Globus pallidus (tissue), 1 donor: Measurements from ENCODE around the gene RIOX2.
"Not testable (repeated sequence)": the region's sequence is repeated elsewhere in the genome, so short reads cannot be mapped to it uniquely, and the experiment has no call there.

Experiments
- DNase-seq: peaks from one replicate; pipeline ENCODE4 v3.0.0-alpha.2; 2015; ENCODE audit warnings: low spot score

Gene RIOX2

DNA sequence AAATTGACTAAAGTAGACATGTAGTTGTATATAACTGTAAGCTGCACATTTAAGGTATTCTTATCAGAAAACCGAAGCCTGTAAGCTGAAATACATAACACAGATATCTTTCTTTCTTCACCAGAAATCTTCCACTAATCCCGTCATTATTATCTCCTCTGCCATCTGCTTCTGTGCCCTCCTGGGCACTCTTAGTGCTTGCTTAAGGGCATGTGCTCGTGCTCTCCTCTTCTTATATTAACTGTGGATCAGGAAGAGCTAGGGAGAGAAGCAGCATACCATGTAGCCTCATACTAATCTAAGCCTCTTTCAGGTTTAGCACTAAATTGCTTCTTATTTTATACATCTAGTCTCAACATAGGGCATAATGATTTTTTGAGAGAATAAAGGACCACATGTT lies 60.8 kb downstream of the RIOX2 start:
- no peak for DNase-seq

DNA sequence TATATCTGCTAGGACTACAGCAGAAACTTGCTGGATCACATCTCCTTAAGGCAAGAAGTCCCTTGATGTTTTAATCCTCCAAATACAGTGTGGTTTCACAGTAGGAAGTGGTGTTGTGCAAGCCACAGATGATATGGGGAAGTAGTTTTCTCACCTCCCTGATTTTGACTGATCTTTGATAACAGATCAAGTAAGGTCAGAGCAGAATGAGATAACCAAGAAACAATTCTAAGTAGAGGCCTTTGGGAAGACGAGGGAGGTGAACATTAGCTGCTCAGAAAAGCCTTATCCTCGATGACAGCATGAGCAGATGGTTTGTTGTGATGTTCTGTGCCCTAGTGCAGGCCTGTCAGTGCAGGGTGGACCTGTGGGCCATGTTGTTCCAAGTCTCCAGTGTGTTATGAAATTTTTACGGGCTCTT lies 61.3 kb downstream of the RIOX2 start:
- DNase-seq = no peak

DNA sequence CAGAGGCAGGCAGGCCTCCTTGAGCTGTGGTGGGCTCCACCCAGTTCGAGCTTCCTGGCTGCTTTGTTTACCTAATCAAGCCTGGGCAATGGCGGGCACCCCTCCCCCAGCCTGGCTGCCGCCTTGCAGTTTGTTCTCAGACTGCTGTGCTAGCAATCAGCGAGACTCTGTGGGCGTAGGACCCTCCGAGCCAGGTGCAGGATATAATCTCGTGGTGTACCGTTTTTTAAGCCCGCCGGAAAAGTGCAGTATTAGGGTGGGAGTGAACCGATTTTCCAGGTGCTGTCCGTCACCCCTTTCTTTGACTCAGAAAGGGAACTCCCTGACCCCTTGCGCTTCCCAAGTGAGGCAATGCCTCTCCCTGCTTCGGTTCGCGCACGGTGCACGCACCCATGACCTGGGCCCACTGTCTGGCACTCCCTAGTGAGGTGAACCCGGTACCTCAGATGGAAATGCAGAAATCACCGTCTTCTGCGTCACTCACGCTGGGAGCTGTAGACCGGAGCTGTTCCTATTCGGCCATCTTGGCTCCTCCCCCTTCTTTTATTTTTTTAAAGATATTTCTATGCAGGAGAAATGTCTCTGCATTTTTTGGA lies 61.9 kb downstream of the RIOX2 start:
- not testable (repeated sequence) for DNase-seq

DNA sequence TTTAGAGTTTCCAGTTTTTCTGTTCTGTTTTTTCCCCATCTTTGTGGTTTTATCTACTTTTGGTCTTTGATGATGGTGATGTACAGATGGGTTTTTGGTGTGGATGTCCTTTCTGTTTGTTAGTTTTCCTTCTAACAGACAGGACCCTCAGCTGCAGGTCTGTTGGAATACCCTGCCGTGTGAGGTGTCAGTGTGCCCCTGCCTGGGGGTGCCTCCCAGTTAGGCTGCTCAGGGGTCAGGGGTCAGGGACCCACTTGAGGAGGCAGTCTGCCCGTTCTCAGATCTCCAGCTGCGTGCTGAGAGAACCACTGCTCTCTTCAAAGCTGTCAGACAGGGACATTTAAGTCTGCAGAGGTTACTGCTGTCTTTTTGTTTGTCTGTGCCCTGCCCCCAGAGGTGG lies 62.4 kb downstream of the RIOX2 start:
- DNase-seq = not testable (repeated sequence)

DNA sequence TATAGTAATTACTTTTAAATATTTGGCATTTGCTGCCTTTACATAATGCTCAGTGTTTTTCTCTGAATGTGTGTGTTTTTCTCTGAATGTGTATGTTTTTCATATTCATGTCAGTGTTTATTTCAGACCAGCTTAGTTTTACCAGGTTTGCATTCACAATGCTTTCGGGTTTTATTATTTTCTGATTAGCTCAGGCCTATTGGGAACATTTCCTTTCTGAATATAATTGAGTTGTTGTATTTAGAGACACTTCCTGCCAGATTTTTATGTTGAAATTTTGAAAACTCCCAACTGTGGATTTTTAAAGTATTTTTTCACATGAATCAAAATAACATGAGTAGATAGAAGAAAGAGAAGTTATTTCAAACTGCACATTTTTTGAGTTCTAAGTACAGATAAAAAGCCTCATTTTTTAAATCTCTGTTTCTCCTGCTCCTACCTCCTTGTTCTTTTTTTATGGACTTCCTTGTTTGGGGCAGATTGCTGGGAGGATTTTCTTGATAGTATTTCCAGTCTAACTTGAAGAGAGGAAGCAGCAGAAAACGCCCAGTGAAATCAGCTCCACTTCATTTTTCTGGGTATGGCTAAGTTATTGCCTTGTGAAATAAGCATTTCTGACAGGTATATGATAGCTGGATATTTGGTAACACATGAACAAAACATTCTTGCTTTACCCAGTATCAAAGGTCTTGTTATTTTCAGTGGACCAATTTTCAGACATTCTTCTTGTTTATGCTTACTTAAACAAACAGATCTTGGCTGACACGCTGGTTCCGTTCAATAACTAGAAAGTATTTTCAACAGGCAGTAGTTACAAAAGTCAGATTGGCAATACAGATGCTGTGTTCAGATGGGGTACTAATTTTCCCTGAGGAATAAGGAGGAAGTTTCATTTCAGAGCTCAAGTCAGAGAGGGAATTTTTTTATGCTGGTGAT lies 70.7 kb downstream of the RIOX2 start:
- no peak for DNase-seq

DNA sequence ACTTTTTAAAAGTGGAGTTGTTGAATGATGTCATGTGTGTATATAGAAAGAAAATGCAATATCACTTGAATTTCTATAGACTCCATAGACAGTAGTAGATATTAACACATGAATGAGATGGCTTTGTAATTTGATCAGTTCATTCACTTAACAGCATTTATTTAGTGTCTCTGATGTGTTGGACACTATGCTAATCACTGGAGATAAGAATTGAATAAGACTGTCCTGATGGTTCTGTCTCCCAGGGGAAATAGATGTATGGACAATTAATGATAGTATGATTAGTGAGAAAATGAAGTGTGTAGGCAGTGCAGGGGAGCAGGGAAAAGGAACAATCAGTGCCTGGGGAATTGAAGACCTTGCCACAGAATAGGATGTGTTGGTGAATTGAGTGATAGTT lies 72.9 kb downstream of the RIOX2 start:
- DNase-seq = no peak

DNA sequence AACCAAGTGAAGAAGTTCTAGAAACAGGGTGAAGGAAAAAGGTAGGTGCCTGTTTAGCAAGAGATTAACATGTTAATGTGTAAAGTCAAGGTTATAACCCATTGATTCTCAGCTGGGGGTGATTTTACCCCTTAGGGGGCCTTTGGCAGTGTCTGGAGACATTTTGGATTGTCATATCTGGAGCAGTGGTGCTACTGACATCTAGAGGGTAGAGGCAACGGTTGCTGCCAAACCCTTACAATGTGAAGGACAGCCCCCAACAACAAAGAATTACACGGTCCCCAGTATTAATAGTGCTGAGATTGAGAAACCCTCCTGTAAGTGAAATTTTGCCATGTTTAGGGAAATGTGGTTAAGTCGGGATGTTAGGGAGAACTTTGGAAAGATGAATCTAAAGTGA lies 75.7 kb downstream of the RIOX2 start:
- no peak for DNase-seq

DNA sequence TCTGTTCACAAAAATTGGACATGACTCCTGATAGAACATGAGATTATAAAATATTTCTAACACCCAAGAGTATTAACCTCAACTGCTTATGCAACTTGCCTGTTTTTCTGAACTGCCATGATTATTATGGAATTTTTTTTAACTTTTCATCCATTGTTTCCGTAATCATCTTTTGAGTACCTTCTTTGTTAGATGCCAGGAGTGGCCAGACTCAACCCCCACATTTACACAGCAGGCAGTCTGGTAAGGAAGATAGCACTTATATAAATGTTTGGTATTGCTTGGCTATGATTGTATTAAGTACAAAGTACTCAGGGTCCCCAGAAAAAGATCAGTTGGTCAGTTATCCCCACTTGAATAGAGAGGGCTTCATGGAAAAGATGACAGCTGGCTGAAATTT lies 76.1 kb downstream of the RIOX2 start:
- DNase-seq = no peak

DNA sequence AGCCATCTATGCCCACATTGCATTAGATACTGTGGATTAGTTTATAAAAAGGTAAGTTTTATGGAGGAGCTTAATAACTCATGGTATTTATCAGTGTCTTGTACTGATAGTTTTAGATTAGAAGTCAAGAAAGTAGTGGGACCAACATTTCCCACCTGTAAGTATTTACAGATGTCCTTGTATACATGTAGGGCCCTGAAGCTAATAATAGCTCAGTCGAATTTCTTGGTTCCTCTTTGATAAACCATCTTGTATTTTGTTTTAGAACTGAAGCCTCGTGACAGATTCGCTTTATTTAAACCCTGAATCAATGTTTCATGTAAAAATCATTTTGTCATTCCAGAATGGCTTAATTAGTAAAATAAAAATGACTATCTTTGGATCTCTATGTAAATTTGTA lies 77.0 kb downstream of the RIOX2 start:
- DNase-seq = no peak

DNA sequence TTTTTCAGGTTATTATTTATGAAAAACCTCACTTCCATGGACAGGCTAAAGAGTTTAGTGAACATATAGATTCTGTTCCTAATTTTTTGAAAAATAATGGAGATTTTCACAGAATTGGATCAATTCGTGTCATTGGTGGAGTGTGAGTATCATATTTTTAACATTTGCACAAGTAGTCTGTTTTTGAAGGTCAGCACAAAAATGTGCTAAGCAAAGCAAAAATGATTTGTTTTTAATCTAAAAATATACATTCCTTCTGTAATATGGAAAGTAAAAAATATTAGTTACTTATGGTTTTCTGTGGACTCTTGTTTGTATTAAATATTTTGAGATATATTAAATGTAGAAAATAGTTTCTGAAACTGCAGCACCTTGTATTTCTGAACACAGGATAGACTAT lies 79.4 kb downstream of the RIOX2 start:
- DNase-seq = no peak
